Measurements from ENCODE around the gene ARPC1A. TPM values are rescaled to one million over a fixed set of nuclear protein-coding genes. Genes with fewer than 3 reads are reported as not detected.

The ARPC1A gene
- total RNA-seq, 1 donor from 2014 or later, result 72.4 TPM

GRCh38 chr7:99398891-99399445 is 73.3 kb downstream of the ARPC1A start:
- Mint-ChIP-seq H3K4me3 (no peak overlapping the region), H3K9me3 (no peaks in the 10 kb centered on the region), H3K36me3 (ENCODE audit: low read depth) (peaks cover 46% of the 10 kb centered on the region), H3K27ac (peak overlapping the region; percentile 40), H3K27me3 (ENCODE audit: insufficient read depth) (no peaks in the 10 kb centered on the region), H3K4me1 (ENCODE audit: low read depth) (peaks cover 8% of the 10 kb centered on the region)
- intact Hi-C loops (cut with micrococcal nuclease), result no loop called here
- no peak for DNase-seq (ENCODE audit: low spot score)

- intact Hi-C loops (cut with micrococcal nuclease), result no loop called here
- no peak overlapping the region for H3K4me3 Mint-ChIP-seq
- H3K27ac Mint-ChIP-seq, result peak overlapping the region; percentile 31
- peaks cover 46% of the 10 kb centered on the region for H3K36me3 Mint-ChIP-seq (ENCODE audit: low read depth)
- H3K4me1 Mint-ChIP-seq (ENCODE audit: low read depth), result peaks cover 11% of the 10 kb centered on the region
- no peaks in the 10 kb centered on the region for H3K9me3 Mint-ChIP-seq
- no peak for DNase-seq (ENCODE audit: low spot score)
- no peaks in the 10 kb centered on the region for H3K27me3 Mint-ChIP-seq (ENCODE audit: insufficient read depth)
Observed at GRCh38 chr7:99399597-99399996, 73.9 kb downstream of the ARPC1A start.

GRCh38 chr7:99402854-99403253 is 77.2 kb downstream of the ARPC1A start:
- H3K9me3 Mint-ChIP-seq, result no peaks in the 10 kb centered on the region
- no peak overlapping the region for H3K4me3 Mint-ChIP-seq
- intact Hi-C loops (cut with micrococcal nuclease), result no loop called here
- peaks cover 29% of the 10 kb centered on the region for H3K4me1 Mint-ChIP-seq (ENCODE audit: low read depth)
- DNase-seq (ENCODE audit: low spot score), result no peak
- H3K27me3 Mint-ChIP-seq (ENCODE audit: insufficient read depth), result no peaks in the 10 kb centered on the region
- no peak overlapping the region for H3K27ac Mint-ChIP-seq
- H3K36me3 Mint-ChIP-seq (ENCODE audit: low read depth), result peaks cover 47% of the 10 kb centered on the region

GRCh38 chr7:99403764-99404163 is 78.1 kb downstream of the ARPC1A start:
- H3K4me1 Mint-ChIP-seq (ENCODE audit: low read depth), result peaks cover 30% of the 10 kb centered on the region
- peaks cover 40% of the 10 kb centered on the region for H3K36me3 Mint-ChIP-seq (ENCODE audit: low read depth)
- no peaks in the 10 kb centered on the region for H3K9me3 Mint-ChIP-seq
- intact Hi-C loops (cut with micrococcal nuclease), result no loop called here
- no peaks in the 10 kb centered on the region for H3K27me3 Mint-ChIP-seq (ENCODE audit: insufficient read depth)
- H3K27ac Mint-ChIP-seq, result no peak overlapping the region
- H3K4me3 Mint-ChIP-seq, result no peak overlapping the region
- no peak for DNase-seq (ENCODE audit: low spot score)

GRCh38 chr7:99404235-99404976 is 78.7 kb downstream of the ARPC1A start:
- no peaks in the 10 kb centered on the region for H3K27me3 Mint-ChIP-seq (ENCODE audit: insufficient read depth)
- intact Hi-C loops (cut with micrococcal nuclease), result no loop called here

GRCh38 chr7:99404977-99405320 is 79.3 kb downstream of the ARPC1A start:
- H3K27ac Mint-ChIP-seq, result no peak overlapping the region

More at GRCh38 chr7:99404235-99404976, 78.7 kb downstream of the ARPC1A start:
- DNase-seq (ENCODE audit: low spot score), result no peak
- H3K36me3 Mint-ChIP-seq (ENCODE audit: low read depth), result peaks cover 38% of the 10 kb centered on the region
- peaks cover 32% of the 10 kb centered on the region for H3K4me1 Mint-ChIP-seq (ENCODE audit: low read depth)
- H3K9me3 Mint-ChIP-seq, result no peaks in the 10 kb centered on the region
- peak overlapping the region; percentile 11 for H3K27ac Mint-ChIP-seq
- no peak overlapping the region for H3K4me3 Mint-ChIP-seq

GRCh38 chr7:99406557-99406956 is 80.9 kb downstream of the ARPC1A start:
- Mint-ChIP-seq H3K27ac (peak overlapping the region; percentile 48), H3K36me3 (ENCODE audit: low read depth) (peaks cover 39% of the 10 kb centered on the region), H3K9me3 (no peaks in the 10 kb centered on the region), H3K27me3 (ENCODE audit: insufficient read depth) (no peaks in the 10 kb centered on the region), H3K4me3 (peak overlapping the region; percentile 98), H3K4me1 (ENCODE audit: low read depth) (peaks cover 43% of the 10 kb centered on the region)
- DNase-seq (ENCODE audit: low spot score), result no peak
- intact Hi-C loops (cut with micrococcal nuclease), result loop anchor here (5.0 kb wide), 1 partner anchor 1811 kb away; the partner anchor contains the start of genes PLOD3 and ZNHIT1

More at GRCh38 chr7:99404977-99405320, 79.3 kb downstream of the ARPC1A start:
- Mint-ChIP-seq H3K4me3 (no peak overlapping the region), H3K4me1 (ENCODE audit: low read depth) (peaks cover 37% of the 10 kb centered on the region), H3K27me3 (ENCODE audit: insufficient read depth) (no peaks in the 10 kb centered on the region), H3K36me3 (ENCODE audit: low read depth) (peaks cover 37% of the 10 kb centered on the region), H3K9me3 (no peaks in the 10 kb centered on the region)
- intact Hi-C loops (cut with micrococcal nuclease), result loop anchor here (5.0 kb wide), 1 partner anchor 1812 kb away; the partner anchor contains the start of genes PLOD3 and ZNHIT1
- no peak for DNase-seq (ENCODE audit: low spot score)

- intact Hi-C loops (cut with micrococcal nuclease), result loop anchor here (1.0 to 5.0 kb wide), 11 partner anchors 15 to 1809 kb away; partner anchors contain the start of genes ARPC1B, MEPCE, PLOD3 and PPP1R35
- peaks cover 40% of the 10 kb centered on the region for H3K36me3 Mint-ChIP-seq (ENCODE audit: low read depth)
- no peaks in the 10 kb centered on the region for H3K9me3 Mint-ChIP-seq
Observed at GRCh38 chr7:99407872-99408378, 82.2 kb downstream of the ARPC1A start.

GRCh38 chr7:99408379-99409191 is 82.9 kb downstream of the ARPC1A start, which contains the start of the genes BUD31 and PDAP1:
BUD31 (plus strand) TSS chr7:99408969; CDS start chr7:99411093, 2,124 bp downstream.
PDAP1 (minus strand) TSS chr7:99408597; CDS start chr7:99408548, 49 bp downstream.
- intact Hi-C loops (cut with micrococcal nuclease), result loop anchor here (1.0 to 5.0 kb wide), 12 partner anchors 15 to 1809 kb away; partner anchors contain the start of genes ARPC1B, CPSF4, MEPCE and PLOD3
- H3K27ac Mint-ChIP-seq, result peak within 1 kb of the TSS; percentile 98
- no peaks in the 10 kb centered on the region for H3K9me3 Mint-ChIP-seq
- DNase-seq (ENCODE audit: low spot score), result peak; percentile 92
- peaks cover 39% of the 10 kb centered on the region for H3K36me3 Mint-ChIP-seq (ENCODE audit: low read depth)
- H3K27me3 Mint-ChIP-seq (ENCODE audit: insufficient read depth), result no peaks in the 10 kb centered on the region
- H3K4me3 Mint-ChIP-seq, result peak within 1 kb of the TSS; percentile 98
- H3K4me1 Mint-ChIP-seq (ENCODE audit: low read depth), result peaks cover 43% of the 10 kb centered on the region

More at GRCh38 chr7:99407872-99408378, 82.2 kb downstream of the ARPC1A start:
- peak overlapping the region; percentile 98 for H3K4me3 Mint-ChIP-seq
- peak overlapping the region; percentile 98 for H3K27ac Mint-ChIP-seq
- peaks cover 43% of the 10 kb centered on the region for H3K4me1 Mint-ChIP-seq (ENCODE audit: low read depth)
- no peaks in the 10 kb centered on the region for H3K27me3 Mint-ChIP-seq (ENCODE audit: insufficient read depth)
- peak; percentile 21 for DNase-seq (ENCODE audit: low spot score)

- peak overlapping the region; percentile 98 for H3K4me3 Mint-ChIP-seq
- DNase-seq (ENCODE audit: low spot score), result peak; percentile 6
- intact Hi-C loops (cut with micrococcal nuclease), result loop anchor here (1.0 to 5.0 kb wide), 4 partner anchors 29 to 1808 kb away; partner anchors contain the start of genes CPSF4, MEPCE, PLOD3 and PTCD1
Observed at GRCh38 chr7:99409192-99409572, 83.5 kb downstream of the ARPC1A start.

GRCh38 chr7:99409806-99410205 is 84.1 kb downstream of the ARPC1A start:
- Mint-ChIP-seq H3K36me3 (ENCODE audit: low read depth) (peaks cover 36% of the 10 kb centered on the region), H3K27ac (peak overlapping the region; percentile 98), H3K4me3 (peak overlapping the region; percentile 98), H3K9me3 (no peaks in the 10 kb centered on the region), H3K27me3 (ENCODE audit: insufficient read depth) (no peaks in the 10 kb centered on the region), H3K4me1 (ENCODE audit: low read depth) (peaks cover 38% of the 10 kb centered on the region)
- intact Hi-C loops (cut with micrococcal nuclease), result loop anchor here (1.0 to 5.0 kb wide), 4 partner anchors 28 to 1807 kb away; partner anchors contain the start of genes CPSF4, MEPCE, PLOD3 and PTCD1
- DNase-seq (ENCODE audit: low spot score), result no peak

More at GRCh38 chr7:99409192-99409572, 83.5 kb downstream of the ARPC1A start:
- no peaks in the 10 kb centered on the region for H3K9me3 Mint-ChIP-seq
- peaks cover 40% of the 10 kb centered on the region for H3K4me1 Mint-ChIP-seq (ENCODE audit: low read depth)
- H3K27ac Mint-ChIP-seq, result peak overlapping the region; percentile 98
- peaks cover 34% of the 10 kb centered on the region for H3K36me3 Mint-ChIP-seq (ENCODE audit: low read depth)
- no peaks in the 10 kb centered on the region for H3K27me3 Mint-ChIP-seq (ENCODE audit: insufficient read depth)

GRCh38 chr7:99410635-99411034 is 84.9 kb downstream of the ARPC1A start:
- Mint-ChIP-seq H3K4me1 (ENCODE audit: low read depth) (peaks cover 38% of the 10 kb centered on the region), H3K27ac (peak overlapping the region; percentile 47), H3K4me3 (peak overlapping the region; percentile 98), H3K36me3 (ENCODE audit: low read depth) (peaks cover 41% of the 10 kb centered on the region), H3K27me3 (ENCODE audit: insufficient read depth) (no peaks in the 10 kb centered on the region), H3K9me3 (no peaks in the 10 kb centered on the region)
- no peak for DNase-seq (ENCODE audit: low spot score)
- intact Hi-C loops (cut with micrococcal nuclease), result no loop called here
